AG09319 (cell line): ENCODE results near the gene S100A3.

ENCODE experiments used
- DNase-seq: peaks from one replicate; pipeline ENCODE4 v3.0.0-alpha.2; 2010; ENCODE audit warnings: low read depth; ENCODE audit errors: extremely low read depth
- TF ChIP-seq, protein P1 (sequence below): IDR thresholded peaks from 2 replicates; pipeline ENCODE4 v1.5.1; 2011; ENCODE audit warnings: low read depth, mild to moderate bottlenecking, inconsistent platforms, low read length, moderate library complexity

S100A3 gene

GRCh38 chr1:153560241-153560640 lies 11.2 kb upstream of the S100A3 start:
- TF ChIP-seq, protein P1, sequence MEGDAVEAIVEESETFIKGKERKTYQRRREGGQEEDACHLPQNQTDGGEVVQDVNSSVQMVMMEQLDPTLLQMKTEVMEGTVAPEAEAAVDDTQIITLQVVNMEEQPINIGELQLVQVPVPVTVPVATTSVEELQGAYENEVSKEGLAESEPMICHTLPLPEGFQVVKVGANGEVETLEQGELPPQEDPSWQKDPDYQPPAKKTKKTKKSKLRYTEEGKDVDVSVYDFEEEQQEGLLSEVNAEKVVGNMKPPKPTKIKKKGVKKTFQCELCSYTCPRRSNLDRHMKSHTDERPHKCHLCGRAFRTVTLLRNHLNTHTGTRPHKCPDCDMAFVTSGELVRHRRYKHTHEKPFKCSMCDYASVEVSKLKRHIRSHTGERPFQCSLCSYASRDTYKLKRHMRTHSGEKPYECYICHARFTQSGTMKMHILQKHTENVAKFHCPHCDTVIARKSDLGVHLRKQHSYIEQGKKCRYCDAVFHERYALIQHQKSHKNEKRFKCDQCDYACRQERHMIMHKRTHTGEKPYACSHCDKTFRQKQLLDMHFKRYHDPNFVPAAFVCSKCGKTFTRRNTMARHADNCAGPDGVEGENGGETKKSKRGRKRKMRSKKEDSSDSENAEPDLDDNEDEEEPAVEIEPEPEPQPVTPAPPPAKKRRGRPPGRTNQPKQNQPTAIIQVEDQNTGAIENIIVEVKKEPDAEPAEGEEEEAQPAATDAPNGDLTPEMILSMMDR, result no peak
- DNase-seq, result no peak

DNA sequence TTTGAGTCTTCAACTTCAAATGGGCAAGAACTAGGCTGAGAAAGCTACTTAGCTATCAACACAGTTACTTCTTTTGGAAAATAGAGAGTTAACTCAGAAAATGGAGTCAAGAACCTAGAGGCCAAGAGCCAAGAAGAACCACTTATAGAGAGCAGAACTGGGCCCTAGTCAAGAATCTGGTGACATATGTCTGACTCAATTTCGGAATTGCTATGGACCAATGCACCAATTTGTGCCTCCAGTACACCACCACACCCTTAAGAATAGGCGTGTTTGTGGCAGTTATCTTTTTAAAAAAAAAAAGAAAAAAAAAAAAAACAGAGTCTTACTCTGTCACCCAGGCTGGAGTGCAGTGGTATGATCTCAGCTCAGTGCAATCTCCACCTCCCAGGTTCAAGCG lies 8.8 kb upstream of the S100A3 start:
- TF ChIP-seq, protein P1, result no peak
- DNase-seq, result no peak

DNA sequence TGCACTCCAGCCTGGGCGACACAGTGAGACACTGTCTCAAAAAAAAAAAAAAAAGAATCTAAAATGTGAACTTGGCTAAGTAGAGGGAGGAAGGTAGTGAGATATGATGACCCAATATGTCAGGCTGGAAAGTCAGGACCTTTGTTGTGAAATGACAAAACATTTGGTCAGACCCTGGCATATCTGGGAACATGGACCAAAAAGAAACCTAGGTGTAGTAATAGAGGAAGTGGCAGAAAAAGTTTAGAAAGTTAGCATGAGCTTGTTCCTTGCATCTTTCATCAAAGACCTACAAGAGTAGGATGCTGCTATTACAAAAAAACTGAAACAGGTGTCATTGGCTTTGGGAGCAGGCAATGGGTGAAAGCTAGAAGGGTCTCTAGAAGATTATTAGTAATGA lies 7.3 kb upstream of the S100A3 start:
- TF ChIP-seq, protein P1, result no peak
- no peak for DNase-seq

DNA sequence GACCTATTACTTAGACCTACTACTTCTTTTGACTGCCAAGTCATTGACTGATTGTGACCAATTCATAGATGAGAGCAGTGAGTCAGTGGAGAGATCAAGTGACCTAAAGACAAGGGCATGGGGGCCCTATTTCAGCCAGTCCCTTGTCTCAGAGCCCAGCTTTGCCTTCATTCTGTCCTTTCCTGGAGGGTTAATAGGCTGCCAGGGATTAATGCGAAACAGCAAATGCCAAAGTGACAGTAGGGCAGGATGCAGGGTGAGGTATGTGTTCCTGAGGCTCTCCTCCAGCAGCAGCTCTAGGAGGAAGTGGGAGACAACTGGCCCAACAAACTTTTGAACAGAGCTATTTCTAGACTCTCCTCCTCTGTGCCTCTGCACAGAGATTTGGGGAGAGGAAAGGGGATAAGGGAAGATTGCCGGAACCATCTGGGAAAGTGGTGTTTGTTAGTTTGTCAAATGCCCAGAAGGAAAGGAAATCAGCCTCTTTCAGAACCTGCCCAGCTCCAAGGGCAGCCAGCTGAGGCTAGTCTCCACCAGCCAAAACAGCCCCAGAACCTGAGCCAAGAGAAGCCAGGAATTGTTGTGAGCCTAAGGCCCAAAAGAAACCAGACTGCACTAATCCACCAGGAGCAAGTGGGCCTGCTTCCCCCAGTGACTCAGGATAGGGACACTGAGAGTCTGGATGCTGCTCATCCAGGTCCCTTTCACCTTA lies 4.9 kb upstream of the S100A3 start:
- TF ChIP-seq, protein P1, result no peak
- no peak for DNase-seq

DNA sequence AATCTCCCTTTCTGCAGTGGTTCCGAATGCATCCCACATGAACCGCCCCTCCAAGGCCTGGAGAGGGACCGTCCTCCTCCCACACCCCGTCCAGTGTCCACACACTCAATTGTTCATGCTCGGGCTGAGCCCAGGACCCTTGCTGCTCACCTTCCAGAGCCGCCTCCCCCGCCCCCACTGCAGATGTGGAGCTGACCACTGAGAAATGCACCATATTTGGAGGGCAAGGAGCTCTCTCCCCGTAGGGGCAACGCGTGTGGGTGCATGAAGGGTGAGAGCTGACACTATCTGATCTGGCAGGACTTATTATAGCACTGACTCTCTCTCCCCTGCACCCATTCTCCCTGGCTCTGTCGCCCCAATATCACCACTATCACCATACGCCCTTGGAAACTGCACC lies 4.0 kb upstream of the S100A3 start:
- TF ChIP-seq, protein P1, result no peak
- no peak for DNase-seq

DNA sequence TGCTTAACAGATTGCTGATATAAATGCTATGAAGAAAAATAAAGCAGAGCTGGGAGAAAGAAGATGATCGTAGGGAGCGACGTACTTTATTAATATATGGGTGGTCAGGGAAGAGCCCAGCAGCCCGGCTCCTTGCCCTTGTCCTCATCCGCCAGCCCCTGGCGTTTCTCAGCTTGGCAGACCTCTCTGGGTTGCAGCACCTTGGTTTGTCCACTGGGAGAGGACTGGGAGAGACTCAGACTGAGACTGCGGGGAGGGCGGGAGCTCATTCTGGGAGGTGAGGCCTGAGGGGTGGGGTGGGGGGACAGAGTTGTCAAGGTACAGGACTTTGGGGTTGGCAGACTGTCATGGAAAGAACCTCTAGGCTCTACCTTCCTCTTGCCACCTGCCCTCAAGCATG lies 3.3 kb upstream of the S100A3 start:
- no peak for DNase-seq
- TF ChIP-seq, protein P1, result no peak

GRCh38 chr1:153550827-153551500 lies 1.9 kb upstream of the S100A3 start:
- TF ChIP-seq, protein P1, result no peak
- no peak for DNase-seq
